Glomerular visceral epithelial cell (primary cell): Measurements from ENCODE around the gene PLEKHM2.

Experiments used
- DNase-seq: peaks from one replicate; pipeline ENCODE4 v3.0.0-alpha.2; 2016; ENCODE audit errors: extremely low spot score

Gene PLEKHM2

GRCh38 chr1:15701784-15702183, 17.7 kb downstream of the PLEKHM2 start:
- DNase-seq = no peak

- peak; percentile 46 for DNase-seq
These were observed 18.8 kb downstream of the PLEKHM2 start for GRCh38 chr1:15702722-15703550.

- DNase-seq = peak; percentile 73
These were observed 19.4 kb downstream of the PLEKHM2 start for GRCh38 chr1:15703562-15703961.

GRCh38 chr1:15704526-15705183, 20.5 kb downstream of the PLEKHM2 start:
- DNase-seq = no peak

- DNase-seq = no peak
These were observed 21.1 kb downstream of the PLEKHM2 start for GRCh38 chr1:15705184-15705566.

- DNase-seq = no peak
These were observed 22.6 kb downstream of the PLEKHM2 start for GRCh38 chr1:15706751-15707150.

- DNase-seq = no peak
These were observed 23.3 kb downstream of the PLEKHM2 start for GRCh38 chr1:15707239-15707925.

GRCh38 chr1:15708486-15709137, 24.5 kb downstream of the PLEKHM2 start:
- no peak for DNase-seq

GRCh38 chr1:15709226-15709625, 25.1 kb downstream of the PLEKHM2 start:
- no peak for DNase-seq

GRCh38 chr1:15712168-15712567, 28.0 kb downstream of the PLEKHM2 start:
- no peak for DNase-seq

GRCh38 chr1:15714406-15715136, 30.5 kb downstream of the PLEKHM2 start:
- DNase-seq = no peak

GRCh38 chr1:15717418-15718125, 33.5 kb downstream of the PLEKHM2 start:
- DNase-seq = no peak

GRCh38 chr1:15718199-15718601, 34.1 kb downstream of the PLEKHM2 start:
- DNase-seq = no peak

GRCh38 chr1:15719381-15720120, 35.4 kb downstream of the PLEKHM2 start:
- no peak for DNase-seq

- no peak for DNase-seq
These were observed 36.7 kb downstream of the PLEKHM2 start for GRCh38 chr1:15720861-15721260.

- no peak for DNase-seq
These were observed 38.3 kb downstream of the PLEKHM2 start for GRCh38 chr1:15722411-15722810.

GRCh38 chr1:15722836-15723532, 38.9 kb downstream of the PLEKHM2 start:
- DNase-seq = no peak

- DNase-seq = no peak
These were observed 39.6 kb downstream of the PLEKHM2 start for GRCh38 chr1:15723631-15724246.
